Ectodermal cell (in vitro differentiated cells): ENCODE measurements around the gene LGR4. TPM values are rescaled to one million over a fixed set of nuclear protein-coding genes. Genes with fewer than 3 reads are reported as not detected.
"Not testable (repeated sequence)": the region's sequence is repeated elsewhere in the genome, so short reads cannot be mapped to it uniquely, and the experiment has no call there.

Experiments used
- H3K27ac ChIP-seq: 2 replicates; pipeline ENCODE4 v1.7.0; 2013; ENCODE audit warnings: mild to moderate bottlenecking, low read depth, low read length; ENCODE audit not compliant: insufficient read depth, poor library complexity, severe bottlenecking
- H3K27me3 ChIP-seq: 2 replicates; pipeline ENCODE4 v1.7.0; 2013; ENCODE audit warnings: mild to moderate bottlenecking, low read length; ENCODE audit not compliant: insufficient read depth, control insufficient read depth, poor library complexity, severe bottlenecking
- H3K36me3 ChIP-seq: one replicate; pipeline ENCODE4 v1.7.0; 2013; ENCODE audit warnings: low read length; ENCODE audit not compliant: control insufficient read depth, insufficient read depth
- H3K4me1 ChIP-seq: one replicate; pipeline ENCODE4 v1.7.0; 2013; ENCODE audit warnings: low read length; ENCODE audit not compliant: control insufficient read depth, insufficient read depth
- H3K4me3 ChIP-seq: 2 replicates; pipeline ENCODE4 v1.7.0; 2013; ENCODE audit warnings: low read depth, low read length, control low read depth; ENCODE audit not compliant: insufficient read depth
- H3K9me3 ChIP-seq: 2 replicates; pipeline ENCODE4 v1.7.0; 2013; ENCODE audit warnings: mild to moderate bottlenecking, low read length, moderate library complexity; ENCODE audit not compliant: control insufficient read depth
- WGBS, 2 experiments: methylation state at CpG; one replicate each; pipeline ENCODE4 v1.1.7; 2013; ENCODE audit warnings: missing lambda C conversion rate in 2 of 2; 5-methylcytosine and 5-hydroxymethylcytosine counted together
- polyA plus RNA-seq, 4 experiments: library from polyadenylated mRNA; stranded (reverse); fragments of 50-300 nt; gene quantifications; one replicate each; pipeline ENCODE4 v1.2.3, GENCODE V29; 2013

Gene LGR4
- polyA plus RNA-seq (2013, experiment 1 of 4), result 93.0 TPM
- 110 TPM for polyA plus RNA-seq (2013, experiment 2 of 4)
- polyA plus RNA-seq (2013, experiment 3 of 4), result 108 TPM
- polyA plus RNA-seq (2013, experiment 4 of 4), result 116 TPM

DNA sequence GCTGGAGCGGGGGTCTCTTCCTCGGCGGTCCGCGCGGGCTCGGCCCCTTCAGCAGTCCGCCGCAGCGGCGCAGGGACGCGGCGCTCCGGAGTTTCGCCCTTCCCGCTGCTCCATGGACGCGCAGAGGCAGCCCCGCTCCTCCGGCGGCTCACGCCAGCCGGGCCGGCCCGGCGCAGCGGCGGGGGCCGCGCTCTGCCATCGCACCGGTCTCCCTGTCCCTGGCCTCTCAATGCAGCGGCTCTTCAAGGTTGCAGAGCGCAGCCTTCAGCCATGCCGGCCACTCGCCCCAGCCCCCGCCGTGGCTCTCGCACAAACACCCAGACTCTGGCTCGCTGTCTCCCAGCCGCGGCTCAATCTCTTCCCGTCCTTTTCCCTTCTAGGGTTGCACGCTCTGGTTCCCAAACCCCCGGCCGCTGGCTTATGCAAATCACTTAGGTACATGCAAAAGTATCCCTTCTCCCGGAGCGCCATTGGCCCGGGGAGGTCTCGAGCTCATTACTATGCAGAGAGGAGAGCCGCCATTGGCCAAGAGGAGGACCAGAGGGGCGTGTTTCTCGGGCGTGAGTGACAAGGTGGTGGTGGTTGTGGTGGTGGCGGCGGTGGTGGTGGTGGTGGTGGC, at the start of gene LGR4:
Gene LGR4, minus strand, starts transcription at position 393 of the 619 bp plus-strand sequence. CDS start 488 bp downstream, outside the sequence.
- 0% methylated on average over 56 to 57 of the region's 57 CpGs for WGBS, 2 experiments

DNA sequence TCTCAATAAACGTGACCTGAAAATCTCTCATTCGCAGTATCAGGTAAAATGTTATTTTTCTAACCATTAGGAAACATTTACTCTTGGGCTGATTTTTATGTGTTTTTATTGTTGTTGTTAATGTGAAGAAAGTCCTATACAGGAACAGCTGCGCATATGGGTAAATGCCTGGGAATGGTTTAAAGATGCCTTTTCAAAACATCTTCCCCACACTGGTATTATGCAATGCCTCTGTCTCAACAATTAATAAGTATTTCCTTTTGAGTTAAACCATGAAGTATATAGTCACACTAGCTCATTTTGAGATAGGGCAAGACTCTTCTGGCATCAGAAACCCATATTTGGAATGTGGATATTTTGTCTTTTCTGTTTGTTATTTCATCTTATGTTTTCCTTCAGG, 47.6 kb upstream of the LGR4 start:
- H3K36me3 ChIP-seq, result no peaks in the 10 kb centered on the region
- H3K9me3 ChIP-seq, result no peaks in the 10 kb centered on the region
- H3K27ac ChIP-seq, result no peak overlapping the region
- H3K4me1 ChIP-seq, result no peaks in the 10 kb centered on the region
- H3K27me3 ChIP-seq, result no peaks in the 10 kb centered on the region
- H3K4me3 ChIP-seq, result no peak overlapping the region
- WGBS, 2 experiments, result 98 to 100% methylated on average over 1 to 3 of the region's 3 CpGs

More for the DNA sequence above, at the start of gene LGR4:
- peak within 1 kb of the TSS; percentile 88 for H3K4me3 ChIP-seq
- peaks cover 14% of the 10 kb centered on the region for H3K4me1 ChIP-seq
- H3K9me3 ChIP-seq, result no peaks in the 10 kb centered on the region
- peak within 1 kb of the TSS; percentile 88 for H3K27ac ChIP-seq
- no peaks in the 10 kb centered on the region for H3K36me3 ChIP-seq
- H3K27me3 ChIP-seq, result no peaks in the 10 kb centered on the region

- Histone ChIP-seq H3K9me3 (no peaks in the 10 kb centered on the region), H3K4me3 (no peak overlapping the region), H3K4me1 (no peaks in the 10 kb centered on the region), H3K27ac (no peak overlapping the region), H3K27me3 (no peaks in the 10 kb centered on the region), H3K36me3 (no peaks in the 10 kb centered on the region)
- WGBS, 2 experiments, result 85 to 92% methylated on average over 2 of the region's 2 CpGs
Observed at GRCh38 chr11:27518518-27518917, 45.9 kb upstream of the LGR4 start.

DNA sequence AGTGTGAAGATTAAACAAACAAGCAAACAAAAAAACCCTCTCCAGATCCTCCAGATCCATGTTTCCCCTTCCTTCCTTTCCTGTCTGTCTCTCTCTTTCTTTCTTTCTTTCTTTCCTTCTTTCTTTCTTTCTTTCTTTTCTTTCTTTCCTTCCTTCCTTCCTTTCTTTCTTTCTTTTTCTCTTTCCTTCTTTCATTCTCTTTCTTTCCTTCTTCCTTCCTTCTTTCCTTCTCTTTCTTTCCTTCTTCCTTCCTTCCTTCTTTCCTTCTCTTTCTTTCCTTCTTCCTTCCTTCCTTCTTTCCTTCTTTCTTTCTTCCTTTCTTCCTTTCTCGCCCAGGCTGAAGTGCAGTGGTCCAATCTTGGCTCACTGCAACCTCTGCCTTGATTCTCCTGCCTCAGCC, 44.9 kb upstream of the LGR4 start:
- H3K4me1 ChIP-seq, H3K27me3 ChIP-seq, H3K4me3 ChIP-seq, H3K36me3 ChIP-seq, H3K27ac ChIP-seq, H3K9me3 ChIP-seq: not testable (repeated sequence)
- WGBS, 2 experiments, result 90 to 92% methylated on average over 1 of the region's 1 CpG

DNA sequence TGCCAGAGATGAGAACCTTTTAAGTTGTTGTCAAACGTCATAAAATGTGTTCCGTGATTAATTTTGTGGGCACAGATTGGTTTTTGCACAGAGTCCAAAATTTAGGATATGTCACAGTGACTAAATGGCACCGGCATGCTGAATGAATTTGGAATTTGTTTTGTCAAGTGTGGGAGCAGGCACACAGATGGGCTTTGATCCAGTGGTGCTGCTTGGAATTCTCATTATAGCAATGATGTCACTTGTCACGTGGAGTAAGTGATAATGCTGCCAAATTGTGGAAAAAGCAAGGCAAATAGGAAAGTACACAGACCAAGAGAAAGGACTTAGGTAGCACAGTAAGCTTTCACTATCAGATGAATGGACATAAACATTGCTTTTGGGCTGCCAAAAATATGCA, 42.0 kb upstream of the LGR4 start:
- Histone ChIP-seq H3K27me3 (no peaks in the 10 kb centered on the region), H3K36me3 (no peaks in the 10 kb centered on the region), H3K4me1 (no peaks in the 10 kb centered on the region), H3K9me3 (no peaks in the 10 kb centered on the region), H3K4me3 (no peak overlapping the region), H3K27ac (no peak overlapping the region)
- WGBS, 2 experiments, result 91 to 94% methylated on average over 4 of the region's 4 CpGs

DNA sequence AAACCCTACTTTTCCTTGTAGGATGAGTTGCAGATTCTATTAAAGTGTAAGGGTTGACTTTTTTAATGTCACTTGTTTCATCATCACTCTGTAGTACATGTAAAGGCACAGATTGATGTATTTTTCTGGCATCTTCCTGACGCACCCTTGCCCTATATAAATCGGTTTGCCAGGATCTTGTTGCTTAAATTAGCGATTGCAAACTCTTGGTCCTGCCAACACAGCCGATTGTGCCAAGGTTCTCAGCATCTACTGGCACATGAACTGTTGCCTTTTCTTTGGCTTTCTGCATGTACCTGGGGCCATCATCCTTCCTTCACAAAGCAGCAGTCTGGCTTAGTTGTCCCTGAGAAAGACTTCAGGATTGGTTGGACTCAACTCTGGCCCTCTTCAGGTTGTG, 41.5 kb upstream of the LGR4 start:
- H3K4me3 ChIP-seq, result no peak overlapping the region
- H3K4me1 ChIP-seq, result no peaks in the 10 kb centered on the region
- no peaks in the 10 kb centered on the region for H3K27me3 ChIP-seq
- no peak overlapping the region for H3K27ac ChIP-seq
- WGBS, 2 experiments, result 95 to 97% methylated on average over 4 of the region's 4 CpGs
- H3K36me3 ChIP-seq, result no peaks in the 10 kb centered on the region
- H3K9me3 ChIP-seq, result no peaks in the 10 kb centered on the region

- Histone ChIP-seq H3K4me1 (no peaks in the 10 kb centered on the region), H3K27ac (no peak overlapping the region), H3K4me3 (no peak overlapping the region), H3K9me3 (no peaks in the 10 kb centered on the region), H3K36me3 (no peaks in the 10 kb centered on the region), H3K27me3 (no peaks in the 10 kb centered on the region)
- WGBS, 2 experiments, result 79 to 81% methylated on average over 2 of the region's 2 CpGs
Observed at GRCh38 chr11:27513389-27513788, 40.8 kb upstream of the LGR4 start.

GRCh38 chr11:27512238-27512637, 39.6 kb upstream of the LGR4 start:
- Histone ChIP-seq H3K4me3 (no peak overlapping the region), H3K36me3 (no peaks in the 10 kb centered on the region), H3K27ac (no peak overlapping the region), H3K4me1 (no peaks in the 10 kb centered on the region), H3K9me3 (no peaks in the 10 kb centered on the region), H3K27me3 (no peaks in the 10 kb centered on the region)
- WGBS, 2 experiments, result 90 to 97% methylated on average over 3 of the region's 3 CpGs

- no peaks in the 10 kb centered on the region for H3K27me3 ChIP-seq
- 97% methylated on average over 3 of the region's 4 CpGs for WGBS, 2 experiments
Observed at GRCh38 chr11:27509908-27510307, 37.3 kb upstream of the LGR4 start.

DNA sequence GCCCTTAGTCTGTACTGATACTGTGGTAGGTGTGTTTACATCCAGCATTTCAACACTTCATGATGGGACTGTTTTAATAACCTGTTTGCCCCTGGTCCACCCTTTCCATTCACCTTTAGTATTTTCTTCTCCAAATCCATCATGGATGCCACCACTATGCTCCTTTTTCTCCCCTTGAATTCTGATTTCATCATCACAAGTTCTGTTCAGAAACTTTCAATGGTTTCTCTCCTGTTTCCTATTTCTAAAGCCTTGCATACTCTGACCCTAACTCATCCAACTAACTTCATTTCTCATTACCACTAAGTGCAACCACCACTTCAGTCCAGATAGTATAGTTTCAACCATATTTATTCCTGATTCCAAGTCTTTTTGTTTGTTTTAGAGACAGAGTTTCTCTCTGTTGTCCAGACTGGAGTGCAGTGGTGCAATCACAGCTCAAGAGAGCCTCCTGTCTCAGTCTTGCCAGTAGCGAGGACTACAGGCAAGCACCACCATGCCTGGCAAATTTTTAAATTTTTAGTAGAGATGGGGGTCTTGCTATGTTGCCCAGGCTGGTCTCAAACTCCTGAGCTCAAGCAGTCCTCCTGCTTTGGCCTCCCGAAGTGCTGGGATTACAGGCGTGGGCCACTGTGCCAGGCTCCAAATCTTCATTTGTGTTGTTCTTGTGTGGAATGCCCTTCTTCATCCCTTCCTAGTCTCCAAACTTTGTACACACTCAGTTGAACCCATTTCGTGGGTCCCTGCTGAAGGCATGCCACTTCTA, 35.1 kb upstream of the LGR4 start:
- WGBS, 2 experiments, result 92 to 93% methylated on average over 4 of the region's 4 CpGs
- no peaks in the 10 kb centered on the region for H3K9me3 ChIP-seq
- no peaks in the 10 kb centered on the region for H3K36me3 ChIP-seq
- H3K4me3 ChIP-seq, result peak overlapping the region; percentile 80
- no peaks in the 10 kb centered on the region for H3K27me3 ChIP-seq
- peaks cover 4% of the 10 kb centered on the region for H3K4me1 ChIP-seq
- no peak overlapping the region for H3K27ac ChIP-seq

More at GRCh38 chr11:27509908-27510307, 37.3 kb upstream of the LGR4 start:
- Histone ChIP-seq H3K4me3 (no peak overlapping the region), H3K4me1 (peaks cover 4% of the 10 kb centered on the region), H3K36me3 (no peaks in the 10 kb centered on the region), H3K27ac (no peak overlapping the region), H3K9me3 (no peaks in the 10 kb centered on the region)
